GM18519 (cell line): ENCODE results near the gene FAAH.
A peak's percentile ranks its signal among the peaks of the same experiment; 100 is the strongest.

Experiments
- ATAC-seq: cut with Tn5 transposase; IDR thresholded peaks from one replicate; pipeline ENCODE4 v1.9.1; 2021; ENCODE audit warnings: mild to moderate bottlenecking, moderate library complexity; ENCODE audit not compliant: unreplicated experiment, low FRiP score

The FAAH gene

GRCh38 chr1:46421739-46422138 is 27.6 kb downstream of the FAAH start:
- ATAC-seq = no peak

DNA sequence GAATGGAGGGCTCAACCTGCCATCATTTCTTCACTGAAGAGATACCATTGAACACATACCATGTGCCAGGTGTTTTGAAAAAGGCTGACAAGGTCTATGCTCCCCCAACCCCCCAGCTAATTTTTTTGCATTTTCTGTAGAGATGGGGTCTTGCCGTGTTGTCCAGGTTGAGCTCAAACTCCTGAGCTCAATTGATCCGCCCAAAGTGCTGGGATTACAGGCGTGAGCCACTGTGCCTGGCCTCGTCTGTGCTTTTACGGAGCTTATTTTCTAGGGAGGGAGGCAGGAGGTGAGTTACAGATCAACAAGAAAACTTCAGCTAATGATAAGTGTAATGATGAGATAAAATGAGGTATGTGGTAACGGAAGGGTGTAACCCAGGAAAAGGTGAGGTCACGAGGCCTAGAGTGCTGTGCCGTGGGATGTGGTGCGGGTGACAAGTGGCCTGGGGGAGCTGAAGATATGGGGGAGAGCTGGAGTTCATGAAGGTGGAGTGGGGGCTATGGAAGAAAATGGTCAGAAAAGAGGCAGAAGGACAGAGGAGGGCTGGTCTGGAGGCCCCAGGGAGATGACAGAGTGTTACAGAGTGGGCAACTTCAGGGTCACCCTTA is 28.2 kb downstream of the FAAH start:
- ATAC-seq = no peak

- ATAC-seq = no peak
Measured at GRCh38 chr1:46423574-46424240, 29.6 kb downstream of the FAAH start.

- ATAC-seq = no peak
Measured at GRCh38 chr1:46424730-46425129, 30.6 kb downstream of the FAAH start.

GRCh38 chr1:46425726-46426125 is 31.6 kb downstream of the FAAH start:
- no peak for ATAC-seq

- ATAC-seq = no peak
Measured at GRCh38 chr1:46427541-46427940, 33.4 kb downstream of the FAAH start.

GRCh38 chr1:46429436-46429835 is 35.3 kb downstream of the FAAH start:
- no peak for ATAC-seq

DNA sequence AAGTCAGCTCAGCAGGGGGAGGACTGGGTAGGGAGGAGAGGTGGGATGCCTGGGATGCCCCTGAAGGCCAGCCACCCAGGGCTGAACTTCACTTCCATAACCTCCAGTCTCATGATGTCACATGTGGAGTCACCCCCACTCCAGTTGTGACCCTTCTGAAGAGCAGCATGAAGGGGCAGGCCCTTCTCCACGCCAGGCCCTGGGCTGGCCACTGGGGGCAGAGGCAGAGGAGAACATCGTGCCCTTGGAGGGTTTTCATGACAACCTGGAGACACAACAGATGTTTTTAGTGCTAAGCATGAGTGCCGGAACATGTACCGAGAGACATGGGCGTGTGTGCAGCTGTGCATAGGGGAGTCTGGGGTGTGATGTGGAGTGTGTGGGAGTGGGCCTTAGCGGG is 37.6 kb downstream of the FAAH start:
- ATAC-seq = no peak

GRCh38 chr1:46432781-46433327 is 38.7 kb downstream of the FAAH start:
- ATAC-seq = no peak

DNA sequence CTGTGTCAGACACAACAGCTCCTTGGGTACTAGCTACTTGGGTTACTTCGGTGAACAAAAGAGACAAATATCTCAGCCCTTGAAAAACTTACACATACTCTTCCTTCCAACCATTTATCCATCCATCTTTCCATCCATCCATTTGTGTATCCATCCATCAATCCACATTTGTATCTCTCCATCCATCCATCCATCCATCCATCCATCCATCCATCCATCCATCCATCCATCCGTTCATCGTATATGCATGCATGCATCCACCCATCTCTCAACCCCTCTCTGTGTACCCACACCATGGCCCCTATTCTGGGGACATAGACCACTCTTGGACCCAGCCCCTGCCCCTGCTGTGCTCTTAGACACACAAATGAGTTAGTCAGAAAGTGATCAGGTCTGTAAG is 40.2 kb downstream of the FAAH start:
- ATAC-seq = no peak

GRCh38 chr1:46436844-46437243 is 42.7 kb downstream of the FAAH start:
- no peak for ATAC-seq

DNA sequence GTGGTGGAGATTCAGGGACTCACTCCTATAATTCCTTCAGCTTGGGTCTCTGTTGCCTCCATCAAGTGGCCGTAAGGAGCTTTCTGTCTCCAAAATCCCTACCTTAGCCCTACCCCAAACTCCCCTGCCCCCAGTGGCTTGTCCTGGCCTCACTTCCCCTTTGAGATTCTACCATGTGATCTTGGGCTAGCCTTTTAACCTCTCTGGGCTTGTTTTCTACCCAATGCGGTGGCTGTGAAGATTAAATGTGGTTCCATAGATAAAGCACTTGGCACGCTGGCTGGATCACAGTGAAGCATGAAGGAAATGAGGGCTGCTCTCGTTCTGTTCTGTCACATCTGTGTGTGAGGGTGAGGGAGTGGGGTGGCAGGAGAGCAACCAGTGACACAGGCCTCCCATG is 43.6 kb downstream of the FAAH start:
- no peak for ATAC-seq

DNA sequence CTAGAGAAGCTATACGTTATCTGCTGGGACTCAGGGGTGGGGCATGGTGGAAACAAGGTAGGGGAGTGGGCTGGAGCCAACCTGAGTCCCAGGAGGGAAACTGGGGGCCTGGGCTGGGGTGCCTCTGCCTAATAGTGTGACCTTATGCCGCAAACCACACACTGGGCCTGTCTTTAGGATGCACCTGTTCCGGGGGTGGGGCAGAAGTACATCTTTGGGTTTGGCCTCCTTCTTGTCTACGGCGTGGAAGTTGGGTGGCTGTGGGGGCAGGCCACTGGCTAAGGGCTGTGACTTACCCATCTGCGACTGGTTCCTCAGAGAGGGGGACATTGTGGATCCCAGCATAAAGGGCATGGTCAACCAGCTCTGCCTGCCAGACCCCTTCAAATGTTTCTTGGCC is 44.2 kb downstream of the FAAH start:
- no peak for ATAC-seq

GRCh38 chr1:46440478-46440877 is 46.4 kb downstream of the FAAH start:
- ATAC-seq = no peak

- ATAC-seq = peak; percentile 48
Measured at GRCh38 chr1:46442317-46443161, 48.4 kb downstream of the FAAH start.

- ATAC-seq = no peak
Measured at GRCh38 chr1:46444466-46444865, 50.3 kb downstream of the FAAH start.

DNA sequence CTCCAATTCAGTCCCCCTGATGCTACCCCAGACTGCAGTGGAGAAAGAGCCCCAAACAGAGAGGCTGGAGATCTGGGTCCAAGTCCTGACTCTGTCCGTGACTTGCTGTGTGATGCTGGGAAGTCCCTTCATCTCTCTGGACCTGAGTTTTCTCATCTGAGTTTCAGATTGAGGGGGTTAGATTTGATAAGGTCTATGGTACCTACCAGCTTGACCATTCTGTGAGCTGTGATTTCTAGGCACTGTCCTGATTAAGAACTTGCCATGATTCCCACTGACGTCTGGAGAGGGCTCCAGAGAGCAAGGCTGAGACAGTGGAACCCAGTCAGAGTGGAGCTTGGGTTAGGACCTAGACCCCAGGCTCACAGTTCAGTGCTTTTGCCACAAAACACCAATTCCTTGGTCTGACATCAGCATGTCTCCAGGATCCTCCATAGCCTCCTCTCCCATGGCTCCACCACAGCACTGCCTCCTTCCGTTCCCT is 51.7 kb downstream of the FAAH start:
- ATAC-seq = no peak

- no peak for ATAC-seq
Measured at GRCh38 chr1:46446646-46447498, 52.8 kb downstream of the FAAH start.

DNA sequence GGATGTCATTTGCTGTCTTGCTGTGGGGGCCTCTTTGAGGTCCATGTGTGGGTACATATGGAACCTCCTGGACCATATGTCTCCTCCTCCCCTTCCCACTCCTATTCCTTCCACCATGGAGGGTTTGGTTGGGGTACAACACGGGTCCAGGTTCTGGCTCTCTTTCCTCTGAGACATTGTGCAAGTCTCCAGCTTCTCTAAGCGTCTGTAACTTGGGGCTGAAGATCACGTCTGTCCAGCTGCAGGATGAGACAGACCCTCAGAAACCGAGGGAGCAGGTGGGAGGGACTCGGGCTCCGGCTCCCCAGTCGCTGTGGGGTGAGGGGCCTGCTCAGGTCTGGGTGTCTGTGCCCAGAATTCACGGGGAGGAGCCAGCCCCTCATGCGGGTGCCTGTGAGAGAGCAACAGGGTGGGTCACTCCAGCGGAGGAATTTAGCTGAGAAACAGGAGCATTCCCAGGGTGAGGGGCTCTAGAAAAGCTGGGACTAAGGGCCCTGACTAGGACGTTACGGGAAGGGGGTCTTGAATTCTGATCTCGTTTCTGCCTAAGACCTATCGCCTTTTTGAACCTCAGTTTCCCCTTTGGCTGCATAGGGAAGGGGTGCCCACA is 53.5 kb downstream of the FAAH start:
- no peak for ATAC-seq
